NCI-H82 (cell line): ENCODE measurements around the gene PRKCE.

Source experiments
- DNase-seq: peaks from one replicate; lab custom pipeline; 2025; lab: John Stamatoyannopoulos, UW

The PRKCE gene

GRCh38 chr2:45936623-45936979 is 285.1 kb downstream of the PRKCE start:
- DNase-seq: no peak

- peak; percentile 22 for DNase-seq
These were observed 286.5 kb downstream of the PRKCE start for GRCh38 chr2:45937990-45938389.

GRCh38 chr2:45938649-45939511 is 287.4 kb downstream of the PRKCE start:
- DNase-seq: peak; percentile 58

- no peak for DNase-seq
These were observed 290.2 kb downstream of the PRKCE start for GRCh38 chr2:45941531-45942236.

GRCh38 chr2:45942237-45942738 is 290.8 kb downstream of the PRKCE start:
- no peak for DNase-seq

GRCh38 chr2:45943219-45944044 is 292.0 kb downstream of the PRKCE start:
- DNase-seq: peak; percentile 27

- DNase-seq: no peak
These were observed 292.6 kb downstream of the PRKCE start for GRCh38 chr2:45944074-45944473.

- no peak for DNase-seq
These were observed 293.8 kb downstream of the PRKCE start for GRCh38 chr2:45945302-45945717.

- no peak for DNase-seq
These were observed 294.5 kb downstream of the PRKCE start for GRCh38 chr2:45946023-45946422.

GRCh38 chr2:45950606-45951005 is 299.1 kb downstream of the PRKCE start:
- no peak for DNase-seq

GRCh38 chr2:45951025-45951727 is 299.7 kb downstream of the PRKCE start:
- DNase-seq: no peak

GRCh38 chr2:45952591-45952990 is 301.1 kb downstream of the PRKCE start:
- no peak for DNase-seq

GRCh38 chr2:45953376-45954027 is 302.0 kb downstream of the PRKCE start:
- no peak for DNase-seq

GRCh38 chr2:45954233-45954850 is 302.9 kb downstream of the PRKCE start:
- DNase-seq: no peak

GRCh38 chr2:45957533-45958227 is 306.2 kb downstream of the PRKCE start:
- no peak for DNase-seq

- no peak for DNase-seq
These were observed 308.8 kb downstream of the PRKCE start for GRCh38 chr2:45960057-45960863.

GRCh38 chr2:45962177-45962921 is 310.9 kb downstream of the PRKCE start:
- no peak for DNase-seq

GRCh38 chr2:45963816-45964215 is 312.3 kb downstream of the PRKCE start:
- DNase-seq: no peak
